Activated CD8-positive, alpha-beta T cell treated with anti-CD3 and anti-CD28 coated beads for 36 hours (primary cell): ENCODE results near the gene DEPDC5. TPM values are rescaled to one million over a fixed set of nuclear protein-coding genes. Genes with fewer than 3 reads are reported as not detected.

Source experiments
- ATAC-seq: fragments of 200-7000 bp; cut with Tn5 transposase; one replicate; pipeline ENCODE4 v1.10.0; 2021; ENCODE audit warnings: mild to moderate bottlenecking, moderate library complexity
- CTCF ChIA-PET: fragments of 350-600 bp; sonication (Branson Sonifier 250); formaldehyde crosslinking; loops from one replicate; lab custom pipeline; 2021; ENCODE audit warnings: antibody characterized with exemption; lab: Charles Lee
- POLR2A ChIA-PET: fragments of 350-600 bp; sonication (Branson Sonifier 250); formaldehyde crosslinking; loops from one replicate; lab custom pipeline; 2021; ENCODE audit warnings: antibody characterized with exemption; lab: Charles Lee
- DNase-seq: peaks from one replicate; pipeline ENCODE4 v3.0.0-alpha.2; 2020
- H3K27ac Mint-ChIP-seq: one replicate; pipeline ENCODE4 v1.8.0; 2021; ENCODE audit warnings: mild to moderate bottlenecking, mixed read lengths
- H3K27me3 Mint-ChIP-seq: one replicate; pipeline ENCODE4 v1.8.0; 2021; ENCODE audit warnings: mixed read lengths
- H3K36me3 Mint-ChIP-seq: one replicate; pipeline ENCODE4 v1.8.0; 2021; ENCODE audit warnings: low read depth, mixed read lengths
- H3K4me1 Mint-ChIP-seq: one replicate; pipeline ENCODE4 v1.8.0; 2021; ENCODE audit warnings: low read depth, mixed read lengths
- H3K4me3 Mint-ChIP-seq: one replicate; pipeline ENCODE4 v1.8.0; 2021; ENCODE audit warnings: mild to moderate bottlenecking, moderate library complexity, mixed read lengths
- H3K9me3 Mint-ChIP-seq: one replicate; pipeline ENCODE4 v1.8.0; 2021; ENCODE audit warnings: mixed read lengths
- CTCF ChIP-seq: fragments of 200-600 bp; IDR thresholded peaks from one replicate; pipeline ENCODE4 v1.8.0; 2022; ENCODE audit warnings: antibody characterized with exemption, mild to moderate bottlenecking
- intact Hi-C: fragments of 100-400 bp; cut with micrococcal nuclease; formaldehyde crosslinking; loops from one replicate; pipeline ENCODE4 v1.10.0; 2022
- total RNA-seq, 2 experiments: library from RNA; stranded (reverse); gene quantifications; one replicate each; pipeline ENCODE4 v1.2.3, GENCODE V29; 2021

Gene DEPDC5
- total RNA-seq, 2 experiments from 2014 or later: 31.6 to 36.4 TPM

GRCh38 chr22:31723723-31724122 is 30.1 kb upstream of the DEPDC5 start:
- TF ChIP-seq CTCF: no peak
- CTCF ChIA-PET: interaction anchor here (1.4 kb wide), 1 partner anchor 18 kb away, joined by 3 read pairs; no protein-coding TSS in a partner anchor
- Mint-ChIP-seq H3K9me3 (no peaks in the 10 kb centered on the region), H3K27ac (no peak overlapping the region), H3K36me3 (peaks cover 28% of the 10 kb centered on the region), H3K4me3 (no peak overlapping the region), H3K27me3 (no peaks in the 10 kb centered on the region), H3K4me1 (peaks cover under 1% of the 10 kb centered on the region)
- POLR2A ChIA-PET: interaction anchor here (0.7 kb wide), 1 partner anchor 55 kb away, joined by 3 read pairs; no protein-coding TSS in a partner anchor
- intact Hi-C loops: no loop called here
- DNase-seq: no peak
- ATAC-seq: no peak

GRCh38 chr22:31726692-31727091 is 27.1 kb upstream of the DEPDC5 start:
- TF ChIP-seq CTCF: no peak
- Mint-ChIP-seq H3K27me3 (no peaks in the 10 kb centered on the region), H3K4me1 (peaks cover 5% of the 10 kb centered on the region), H3K27ac (no peak overlapping the region), H3K9me3 (no peaks in the 10 kb centered on the region), H3K36me3 (peaks cover 21% of the 10 kb centered on the region), H3K4me3 (no peak overlapping the region)
- no peak for ATAC-seq
- DNase-seq: no peak
- POLR2A ChIA-PET: no interaction called here
- CTCF ChIA-PET: no interaction called here
- intact Hi-C loops: no loop called here

GRCh38 chr22:31728857-31729256 is 25.0 kb upstream of the DEPDC5 start:
- Mint-ChIP-seq H3K4me1 (peaks cover 14% of the 10 kb centered on the region), H3K27ac (no peak overlapping the region), H3K9me3 (no peaks in the 10 kb centered on the region), H3K4me3 (no peak overlapping the region), H3K36me3 (peaks cover 14% of the 10 kb centered on the region), H3K27me3 (no peaks in the 10 kb centered on the region)
- POLR2A ChIA-PET: no interaction called here
- ATAC-seq (no peak), DNase-seq (no peak)
- TF ChIP-seq CTCF: no peak
- intact Hi-C loops: no loop called here
- CTCF ChIA-PET: no interaction called here

- Mint-ChIP-seq H3K36me3 (peaks cover 21% of the 10 kb centered on the region), H3K9me3 (no peaks in the 10 kb centered on the region), H3K4me1 (peaks cover 25% of the 10 kb centered on the region), H3K27me3 (no peaks in the 10 kb centered on the region), H3K4me3 (no peak overlapping the region), H3K27ac (no peak overlapping the region)
- intact Hi-C loops: no loop called here
- TF ChIP-seq CTCF: no peak
- POLR2A ChIA-PET: no interaction called here
- DNase-seq: no peak
- CTCF ChIA-PET: interaction anchor here (0.7 kb wide), 1 partner anchor 18 kb away, joined by 3 read pairs; no protein-coding TSS in a partner anchor
- no peak for ATAC-seq
These were observed 23.5 kb upstream of the DEPDC5 start for GRCh38 chr22:31730344-31730711.

GRCh38 chr22:31732089-31732829 is 21.6 kb upstream of the DEPDC5 start:
- CTCF ChIA-PET: interaction anchor here (0.7 kb wide), 1 partner anchor 26 kb away, joined by 4 read pairs; no protein-coding TSS in a partner anchor
- H3K4me3 Mint-ChIP-seq: no peak overlapping the region
- peaks cover 21% of the 10 kb centered on the region for H3K36me3 Mint-ChIP-seq
- intact Hi-C loops: no loop called here
- DNase-seq: no peak
- POLR2A ChIA-PET: interaction anchor here (0.9 kb wide), 2 partner anchors 11 to 101 kb away, joined by 3 read pairs; no protein-coding TSS in a partner anchor
- H3K27ac Mint-ChIP-seq: no peak overlapping the region
- no peaks in the 10 kb centered on the region for H3K9me3 Mint-ChIP-seq
- no peaks in the 10 kb centered on the region for H3K27me3 Mint-ChIP-seq
- H3K4me1 Mint-ChIP-seq: peaks cover 27% of the 10 kb centered on the region
- no peak for ATAC-seq
- TF ChIP-seq CTCF: no peak
